Bronchial epithelial cell (primary cell): ENCODE data around the gene NPAS3. TPM values are rescaled to one million over a fixed set of nuclear protein-coding genes. Genes with fewer than 3 reads are reported as not detected.

Experiments
- DNase-seq: peaks from one replicate; pipeline ENCODE4 v3.0.0-alpha.2; 2010; ENCODE audit warnings: low read depth
- FAIRE-seq: peaks from 2 replicates; lab custom pipeline; 2011; peaks lifted over from hg19 to GRCh38; lab: Jason Lieb, UNC
- H3K27me3 ChIP-seq: 2 replicates; pipeline ENCODE4 v1.5.1; 2011; ENCODE audit warnings: low read length; ENCODE audit not compliant: control insufficient read depth, insufficient read depth
- H3K36me3 ChIP-seq: 2 replicates; pipeline ENCODE4 v1.5.1; 2011; ENCODE audit warnings: low read length; ENCODE audit not compliant: control insufficient read depth, insufficient read depth
- H3K4me3 ChIP-seq: 2 replicates; pipeline ENCODE4 v1.5.1; 2011; ENCODE audit warnings: mild to moderate bottlenecking, low read depth, low read length, control low read depth
- total RNA-seq: library from RNA; depleted of rRNA; stranded (reverse); fragments of >200 nt; gene quantifications from 2 replicates; pipeline ENCODE4 v1.2.1, GENCODE V29; 2014
- TF ChIP-seq, protein P1 (sequence below): IDR thresholded peaks from 2 replicates; pipeline ENCODE4 v1.5.1; 2011; ENCODE audit warnings: mild to moderate bottlenecking, moderate library complexity, low read length, control low read depth, inconsistent platforms; ENCODE audit not compliant: insufficient read depth, severe bottlenecking

NPAS3 gene
- total RNA-seq, 1 donor from 2014 or later, result not detected

DNA sequence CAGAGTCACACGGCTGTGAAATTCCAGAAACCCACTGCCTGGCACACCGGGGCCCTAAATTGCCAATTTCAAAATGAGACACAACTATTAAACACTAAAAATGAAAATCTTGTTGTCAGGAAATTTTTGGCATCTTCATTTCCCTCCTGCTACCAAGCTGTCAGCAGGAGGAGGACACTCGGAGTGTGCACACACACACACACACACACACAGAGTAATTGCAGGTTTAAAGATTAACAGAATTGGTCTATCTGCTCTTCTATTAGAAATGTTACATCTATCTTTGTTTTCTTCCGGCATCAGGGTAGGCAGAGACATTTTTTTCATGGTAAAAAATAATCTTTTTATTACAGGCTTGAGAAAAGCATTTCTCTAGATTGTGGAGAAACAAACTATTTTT is 698.0 kb downstream of the NPAS3 start:
- Histone ChIP-seq H3K36me3 (no peaks in the 10 kb centered on the region), H3K4me3 (no peak overlapping the region), H3K27me3 (no peaks in the 10 kb centered on the region)
- FAIRE-seq, result no peak
- no peak for DNase-seq
- TF ChIP-seq, protein P1, sequence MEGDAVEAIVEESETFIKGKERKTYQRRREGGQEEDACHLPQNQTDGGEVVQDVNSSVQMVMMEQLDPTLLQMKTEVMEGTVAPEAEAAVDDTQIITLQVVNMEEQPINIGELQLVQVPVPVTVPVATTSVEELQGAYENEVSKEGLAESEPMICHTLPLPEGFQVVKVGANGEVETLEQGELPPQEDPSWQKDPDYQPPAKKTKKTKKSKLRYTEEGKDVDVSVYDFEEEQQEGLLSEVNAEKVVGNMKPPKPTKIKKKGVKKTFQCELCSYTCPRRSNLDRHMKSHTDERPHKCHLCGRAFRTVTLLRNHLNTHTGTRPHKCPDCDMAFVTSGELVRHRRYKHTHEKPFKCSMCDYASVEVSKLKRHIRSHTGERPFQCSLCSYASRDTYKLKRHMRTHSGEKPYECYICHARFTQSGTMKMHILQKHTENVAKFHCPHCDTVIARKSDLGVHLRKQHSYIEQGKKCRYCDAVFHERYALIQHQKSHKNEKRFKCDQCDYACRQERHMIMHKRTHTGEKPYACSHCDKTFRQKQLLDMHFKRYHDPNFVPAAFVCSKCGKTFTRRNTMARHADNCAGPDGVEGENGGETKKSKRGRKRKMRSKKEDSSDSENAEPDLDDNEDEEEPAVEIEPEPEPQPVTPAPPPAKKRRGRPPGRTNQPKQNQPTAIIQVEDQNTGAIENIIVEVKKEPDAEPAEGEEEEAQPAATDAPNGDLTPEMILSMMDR, result no peak

DNA sequence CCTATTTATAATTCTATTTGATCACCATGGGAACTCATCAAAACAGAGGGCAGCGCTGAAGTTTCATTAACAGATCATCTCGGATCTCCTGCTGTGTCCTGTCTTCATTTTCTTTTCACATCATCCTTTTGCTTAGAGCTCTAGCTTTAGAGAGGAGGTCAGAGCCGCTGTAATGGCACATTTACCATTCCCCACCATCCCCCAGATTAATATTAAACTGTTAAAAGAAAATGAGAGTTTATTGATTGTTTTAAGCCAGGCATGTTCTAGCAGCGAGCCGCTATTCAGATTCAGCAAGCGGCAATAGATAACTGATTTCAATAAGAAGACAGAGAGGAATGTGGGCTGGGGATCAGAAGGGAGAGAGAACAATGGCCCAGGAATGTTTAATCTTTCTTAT is 703.4 kb downstream of the NPAS3 start:
- DNase-seq (no peak), FAIRE-seq (no peak)
- TF ChIP-seq, protein P1, result no peak
- no peaks in the 10 kb centered on the region for H3K36me3 ChIP-seq
- H3K27me3 ChIP-seq, result no peaks in the 10 kb centered on the region
- H3K4me3 ChIP-seq, result no peak overlapping the region

DNA sequence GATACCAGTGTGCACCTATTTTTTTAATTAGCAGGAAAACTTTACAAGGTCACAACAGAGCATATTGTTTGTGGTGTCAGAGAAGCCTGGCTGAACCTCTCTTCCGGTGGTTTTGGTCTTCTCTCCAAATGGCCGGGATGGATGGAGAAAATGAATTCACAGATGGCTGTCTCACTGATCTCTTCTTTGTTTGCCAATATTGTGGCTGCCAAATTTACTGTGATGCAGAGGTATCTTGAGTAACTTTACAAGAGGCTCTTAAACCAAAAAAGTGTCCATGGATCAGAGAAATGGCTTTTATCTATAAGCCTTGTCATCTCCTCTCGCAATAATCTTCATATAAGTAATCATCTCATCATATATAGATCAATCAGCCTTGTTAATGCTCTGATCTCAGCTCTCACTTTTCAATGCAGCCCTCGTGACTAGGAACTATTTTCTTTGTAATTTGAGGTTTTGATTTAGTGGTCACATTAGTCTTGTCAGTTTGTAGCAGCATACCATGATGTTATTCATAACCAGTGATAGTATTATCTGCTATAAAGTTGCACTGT is 704.1 kb downstream of the NPAS3 start:
- TF ChIP-seq, protein P1, result no peak
- no peaks in the 10 kb centered on the region for H3K27me3 ChIP-seq
- DNase-seq (no peak), FAIRE-seq (no peak)
- no peaks in the 10 kb centered on the region for H3K36me3 ChIP-seq
- no peak overlapping the region for H3K4me3 ChIP-seq

DNA sequence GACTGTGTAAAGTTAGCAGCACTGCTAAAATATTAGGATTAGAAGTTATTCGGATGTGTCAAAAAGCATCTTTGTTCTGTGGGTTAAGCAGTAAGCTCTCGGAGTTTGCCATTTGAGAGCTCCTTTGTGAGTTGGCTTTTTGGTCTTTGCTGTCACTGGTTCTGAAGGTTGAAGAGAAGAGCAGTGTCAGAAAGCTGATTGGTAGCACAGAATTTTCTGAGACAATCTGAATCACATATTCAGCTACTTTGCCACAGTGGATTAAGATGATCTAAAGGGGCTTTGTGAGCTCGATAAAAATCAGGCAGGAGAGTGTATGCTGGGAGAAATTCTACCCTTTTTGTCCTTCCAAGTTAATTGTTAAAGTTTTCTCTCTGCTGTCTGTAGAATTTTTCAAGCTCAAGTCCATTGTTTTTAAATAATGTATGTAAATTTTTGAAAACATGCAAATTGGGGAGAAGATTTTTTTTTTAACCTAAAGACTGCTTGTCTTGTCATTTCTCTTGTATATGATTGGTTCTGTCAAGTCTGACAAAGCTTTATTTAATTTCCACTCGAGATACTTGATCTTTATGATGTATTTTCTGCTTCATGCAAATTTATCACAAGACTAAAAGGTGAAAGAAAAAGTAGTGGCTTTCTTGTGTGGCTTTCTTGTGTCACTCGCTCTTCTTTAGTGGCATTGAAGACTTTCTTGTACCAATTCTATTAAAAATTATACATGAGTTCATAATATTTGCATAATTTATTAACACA is 704.9 kb downstream of the NPAS3 start:
- TF ChIP-seq, protein P1, result no peak
- DNase-seq (no peak), FAIRE-seq (no peak)
- Histone ChIP-seq H3K27me3 (no peaks in the 10 kb centered on the region), H3K36me3 (no peaks in the 10 kb centered on the region), H3K4me3 (no peak overlapping the region)

DNA sequence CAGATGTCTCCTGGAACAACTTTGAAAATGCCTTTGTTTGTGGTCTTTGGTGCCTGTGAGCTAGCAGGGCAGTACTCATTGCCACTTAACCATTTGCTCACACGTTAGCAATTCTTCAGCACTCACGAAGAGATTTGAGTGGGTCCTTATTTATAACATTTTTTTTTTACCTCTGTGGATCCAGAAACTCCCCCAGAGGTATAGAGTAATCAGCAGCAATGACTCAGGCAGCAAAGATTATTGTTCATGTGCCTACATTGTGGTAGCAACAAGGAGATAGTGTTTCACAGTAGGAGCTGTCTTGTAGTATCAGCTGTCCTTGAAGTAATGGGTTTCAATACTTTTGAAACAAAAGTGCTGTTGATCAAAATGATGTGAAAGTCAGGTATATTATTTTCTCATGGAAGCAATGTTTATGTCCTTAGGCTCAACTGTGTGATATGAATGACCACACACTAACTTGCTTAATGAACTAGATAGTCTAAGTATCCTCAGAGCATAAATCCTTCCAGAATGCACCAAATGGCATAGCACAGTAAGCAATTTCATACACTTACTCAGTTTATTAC is 708.1 kb downstream of the NPAS3 start:
- Histone ChIP-seq H3K4me3 (no peak overlapping the region), H3K27me3 (no peaks in the 10 kb centered on the region), H3K36me3 (no peaks in the 10 kb centered on the region)
- DNase-seq, result peak; percentile 89
- TF ChIP-seq, protein P1, result no peak
- no peak for FAIRE-seq
